HepG2 (cell line): ENCODE data around the gene RGS19. TPM values are rescaled to one million over a fixed set of nuclear protein-coding genes. Genes with fewer than 3 reads are reported as not detected.

Source experiments
- AKAP8 ChIP-seq: sonication (generic); formaldehyde crosslinking; IDR thresholded peaks from 2 replicates; pipeline ENCODE4 v1.5.1; 2020; ENCODE audit warnings: mild to moderate bottlenecking, missing genetic modification reagents
- CHD2 ChIP-seq: IDR thresholded peaks from 2 replicates; pipeline ENCODE4 v1.6.1; 2011; ENCODE audit warnings: low read depth, low read length, improper control_type of control experiment
- HNF4G ChIP-seq, 2 experiments: sonication (generic) in 1 of 2; formaldehyde crosslinking in 1 of 2; IDR thresholded peaks; 2 replicates each; pipeline versions ENCODE4 v1.4.0 to v1.6.1; 2011 to 2020; ENCODE audit warnings: borderline replicate concordance in 2 of 2, low read depth in 2 of 2, mild to moderate bottlenecking in 2 of 2, low read length in 1 of 2, missing genetic modification reagents in 1 of 2, moderate library complexity in 1 of 2
- HNRNPL ChIP-seq: fragments of 200-400 bp; formaldehyde crosslinking; IDR thresholded peaks from 2 replicates; pipeline ENCODE4 v1.6.1; 2017; ENCODE audit warnings: mild to moderate bottlenecking, low read depth, low read length
- NFE2L2 ChIP-seq: fragments of 150-350 bp; IDR thresholded peaks from 2 replicates; pipeline ENCODE4 v1.6.1; 2014; ENCODE audit warnings: low read length
- PHF8 ChIP-seq: sonication (generic); formaldehyde crosslinking; IDR thresholded peaks from 2 replicates; pipeline ENCODE4 v1.5.0; 2020; ENCODE audit warnings: missing genetic modification reagents
- POLR2A ChIP-seq, 2 experiments: IDR thresholded peaks; 2 replicates each; pipeline ENCODE4 v1.6.1; 2011; ENCODE audit warnings: low read depth in 2 of 2, low read length in 2 of 2, mild to moderate bottlenecking in 1 of 2, moderate library complexity in 1 of 2; ENCODE audit not compliant: insufficient read depth in 1 of 2
- RFXANK ChIP-seq: IDR thresholded peaks from 2 replicates; pipeline ENCODE4 v1.6.1; 2016
- SATB2 ChIP-seq: sonication (generic); formaldehyde crosslinking; IDR thresholded peaks from 2 replicates; pipeline ENCODE4 v1.5.0; 2020; ENCODE audit warnings: missing genetic modification reagents
- TAF1 ChIP-seq: sonication (generic); formaldehyde crosslinking; IDR thresholded peaks from 2 replicates; pipeline ENCODE4 v1.4.0; 2020; ENCODE audit warnings: missing genetic modification reagents
- TCF7L2 ChIP-seq: IDR thresholded peaks from 2 replicates; pipeline ENCODE4 v1.6.1; 2011; ENCODE audit warnings: mild to moderate bottlenecking, low read depth, low read length, moderate library complexity
- ZKSCAN1 ChIP-seq: fragments of 150-350 bp; IDR thresholded peaks from 2 replicates; pipeline ENCODE4 v1.6.1; 2014; ENCODE audit warnings: low read length
- ZNF256 ChIP-seq: sonication (generic); formaldehyde crosslinking; conservative IDR thresholded peaks from 2 replicates; pipeline ENCODE4 v1.4.0; 2020; ENCODE audit warnings: missing genetic modification reagents
- ZNF326 ChIP-seq: sonication (generic); formaldehyde crosslinking; IDR thresholded peaks from 2 replicates; pipeline ENCODE4 v1.4.0; 2020; ENCODE audit warnings: missing genetic modification reagents, borderline replicate concordance
- ZNF605 ChIP-seq: sonication (generic); formaldehyde crosslinking; IDR thresholded peaks from 2 replicates; pipeline ENCODE4 v1.8.0; 2022; ENCODE audit warnings: mild to moderate bottlenecking, missing genetic modification reagents
- ZNF674 ChIP-seq: sonication (generic); formaldehyde crosslinking; IDR thresholded peaks from 2 replicates; pipeline ENCODE4 v1.5.0; 2020; ENCODE audit warnings: low read depth, mild to moderate bottlenecking, missing genetic modification reagents
- ZNF720 ChIP-seq: sonication (generic); formaldehyde crosslinking; IDR thresholded peaks from 2 replicates; pipeline ENCODE4 v1.4.0; 2020; ENCODE audit warnings: missing genetic modification reagents
- polyA plus RNA-seq, 8 experiments: library from polyadenylated mRNA; depleted of rRNA in 3 of 8; stranded (reverse) in 7 of 8; unstranded in 1 of 8; fragments of >200 nt; fragmentation: Illumina TruSeq in 4 of 8; extraction: Trizol in 4 of 8; gene quantifications; 2 replicates each; pipeline versions ENCODE4 v1.2.1 to v1.2.3, GENCODE V29; 2011 to 2016; ENCODE audit warnings: low read depth in 4 of 8, missing spikeins in 1 of 8, mixed read lengths in 1 of 8; ENCODE audit not compliant: insufficient read depth in 1 of 8
- total RNA-seq, 5 experiments: library from RNA; depleted of rRNA; stranded (reverse); fragments of >200 nt; fragmentation: Illumina TruSeq; extraction: Trizol; gene quantifications; 2 replicates each; pipeline ENCODE4 v1.2.3, GENCODE V29; 2016; ENCODE audit warnings: low read depth in 1 of 5
- TF ChIP-seq, protein P1 (sequence below): IDR thresholded peaks from 2 replicates; pipeline ENCODE4 v1.6.1; 2016; ENCODE audit warnings: mild to moderate bottlenecking, missing biosample characterization, missing genetic modification reagents
- TF ChIP-seq, protein P2 (sequence below): sonication (generic); formaldehyde crosslinking; IDR thresholded peaks from 2 replicates; pipeline ENCODE4 v1.4.0; 2020; ENCODE audit warnings: missing genetic modification reagents, borderline replicate concordance
- TF ChIP-seq, protein P3 (sequence below): sonication (generic); formaldehyde crosslinking; IDR thresholded peaks from 2 replicates; pipeline ENCODE4 v1.4.0; 2020; ENCODE audit warnings: mild to moderate bottlenecking, missing genetic modification reagents
- TF ChIP-seq, protein P4 (sequence below): sonication (generic); formaldehyde crosslinking; IDR thresholded peaks from 2 replicates; pipeline ENCODE4 v1.4.0; 2020; ENCODE audit warnings: missing genetic modification reagents
- TF ChIP-seq, protein P5 (sequence below): sonication (generic); formaldehyde crosslinking; IDR thresholded peaks from 2 replicates; pipeline ENCODE4 v1.5.0; 2020; ENCODE audit warnings: missing genetic modification reagents, mild to moderate bottlenecking, borderline replicate concordance

The RGS19 gene
- total and polyA plus RNA-seq, 2 of the 13 experiments (the other 11 are each of a cell fraction or from before 2014, with no cell fraction given), result 10.7 to 11.9 TPM

DNA sequence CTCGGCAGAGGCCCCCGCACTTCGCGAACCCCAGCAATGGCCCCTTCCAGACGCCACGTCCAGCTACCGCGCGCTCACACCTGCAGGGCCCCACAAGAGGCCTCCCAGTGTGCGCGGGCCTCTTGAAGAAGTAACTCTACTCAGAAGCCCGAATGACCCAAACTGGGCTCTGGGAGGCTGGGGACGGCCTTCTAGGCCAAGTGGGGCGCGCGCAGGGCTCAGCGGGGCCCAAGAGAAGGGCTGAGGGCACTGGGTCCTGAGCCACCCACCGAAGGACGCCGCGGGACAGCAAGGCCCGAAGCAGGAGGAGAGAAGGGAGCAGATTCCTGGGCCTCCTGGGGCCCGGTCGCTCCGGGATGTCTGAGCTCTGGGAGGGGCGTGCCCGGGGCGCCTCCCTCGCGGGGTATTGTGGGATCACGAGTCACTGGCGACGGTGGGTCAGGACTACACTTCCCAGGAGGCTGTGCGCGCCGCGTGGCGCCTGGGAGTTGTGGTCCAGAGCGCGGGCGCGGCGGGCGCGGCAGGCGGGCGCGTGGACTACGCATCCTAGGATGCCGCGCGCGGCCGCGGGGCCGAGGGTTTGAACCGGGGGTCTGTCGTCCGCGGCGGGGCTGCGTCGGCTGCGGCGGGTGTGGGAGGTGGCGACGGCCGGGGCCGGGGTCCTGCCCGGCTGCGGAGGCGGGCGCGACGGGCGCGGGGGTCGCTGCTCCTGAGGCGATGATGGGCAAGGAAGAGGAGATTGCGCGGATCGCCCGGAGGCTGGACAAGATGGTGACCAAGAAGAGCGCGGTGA is 16.5 kb downstream of the RGS19 start, which contains the start of gene TCEA2 (continued):
- TF ChIP-seq, protein P1, sequence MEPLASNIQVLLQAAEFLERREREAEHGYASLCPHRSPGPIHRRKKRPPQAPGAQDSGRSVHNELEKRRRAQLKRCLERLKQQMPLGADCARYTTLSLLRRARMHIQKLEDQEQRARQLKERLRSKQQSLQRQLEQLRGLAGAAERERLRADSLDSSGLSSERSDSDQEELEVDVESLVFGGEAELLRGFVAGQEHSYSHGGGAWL, result peak; percentile 92; the same call in 1 of the 2 replicates
- peak; percentile 87 for TF ChIP-seq TAF1
- TF ChIP-seq AKAP8 (CRISPR knock-in tag), result peak; percentile 99
- TF ChIP-seq TCF7L2, result no peak
- TF ChIP-seq POLR2A (IDR thresholded peaks at IDR 0.05; ENCODE audit: insufficient read depth in 1 of 2, low read depth in 2 of 2, low read length in 2 of 2), result peak in 1 of 2 experiments; percentile 81; a peak in 2 of 4 replicates
- TF ChIP-seq CHD2, result peak; percentile 76
- peak; percentile 87 for TF ChIP-seq ZNF326 (CRISPR knock-in tag)
- TF ChIP-seq ZNF605, result peak; percentile 82
- TF ChIP-seq, protein P2, sequence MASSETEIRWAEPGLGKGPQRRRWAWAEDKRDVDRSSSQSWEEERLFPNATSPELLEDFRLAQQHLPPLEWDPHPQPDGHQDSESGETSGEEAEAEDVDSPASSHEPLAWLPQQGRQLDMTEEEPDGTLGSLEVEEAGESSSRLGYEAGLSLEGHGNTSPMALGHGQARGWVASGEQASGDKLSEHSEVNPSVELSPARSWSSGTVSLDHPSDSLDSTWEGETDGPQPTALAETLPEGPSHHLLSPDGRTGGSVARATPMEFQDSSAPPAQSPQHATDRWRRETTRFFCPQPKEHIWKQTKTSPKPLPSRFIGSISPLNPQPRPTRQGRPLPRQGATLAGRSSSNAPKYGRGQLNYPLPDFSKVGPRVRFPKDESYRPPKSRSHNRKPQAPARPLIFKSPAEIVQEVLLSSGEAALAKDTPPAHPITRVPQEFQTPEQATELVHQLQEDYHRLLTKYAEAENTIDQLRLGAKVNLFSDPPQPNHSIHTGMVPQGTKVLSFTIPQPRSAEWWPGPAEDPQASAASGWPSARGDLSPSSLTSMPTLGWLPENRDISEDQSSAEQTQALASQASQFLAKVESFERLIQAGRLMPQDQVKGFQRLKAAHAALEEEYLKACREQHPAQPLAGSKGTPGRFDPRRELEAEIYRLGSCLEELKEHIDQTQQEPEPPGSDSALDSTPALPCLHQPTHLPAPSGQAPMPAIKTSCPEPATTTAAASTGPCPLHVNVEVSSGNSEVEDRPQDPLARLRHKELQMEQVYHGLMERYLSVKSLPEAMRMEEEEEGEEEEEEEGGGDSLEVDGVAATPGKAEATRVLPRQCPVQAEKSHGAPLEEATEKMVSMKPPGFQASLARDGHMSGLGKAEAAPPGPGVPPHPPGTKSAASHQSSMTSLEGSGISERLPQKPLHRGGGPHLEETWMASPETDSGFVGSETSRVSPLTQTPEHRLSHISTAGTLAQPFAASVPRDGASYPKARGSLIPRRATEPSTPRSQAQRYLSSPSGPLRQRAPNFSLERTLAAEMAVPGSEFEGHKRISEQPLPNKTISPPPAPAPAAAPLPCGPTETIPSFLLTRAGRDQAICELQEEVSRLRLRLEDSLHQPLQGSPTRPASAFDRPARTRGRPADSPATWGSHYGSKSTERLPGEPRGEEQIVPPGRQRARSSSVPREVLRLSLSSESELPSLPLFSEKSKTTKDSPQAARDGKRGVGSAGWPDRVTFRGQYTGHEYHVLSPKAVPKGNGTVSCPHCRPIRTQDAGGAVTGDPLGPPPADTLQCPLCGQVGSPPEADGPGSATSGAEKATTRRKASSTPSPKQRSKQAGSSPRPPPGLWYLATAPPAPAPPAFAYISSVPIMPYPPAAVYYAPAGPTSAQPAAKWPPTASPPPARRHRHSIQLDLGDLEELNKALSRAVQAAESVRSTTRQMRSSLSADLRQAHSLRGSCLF (CRISPR knock-in tag), result peak; percentile 34; the same call in 1 of the 2 replicates
- TF ChIP-seq, protein P3, sequence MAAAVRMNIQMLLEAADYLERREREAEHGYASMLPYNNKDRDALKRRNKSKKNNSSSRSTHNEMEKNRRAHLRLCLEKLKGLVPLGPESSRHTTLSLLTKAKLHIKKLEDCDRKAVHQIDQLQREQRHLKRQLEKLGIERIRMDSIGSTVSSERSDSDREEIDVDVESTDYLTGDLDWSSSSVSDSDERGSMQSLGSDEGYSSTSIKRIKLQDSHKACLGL (CRISPR knock-in tag), result peak; percentile 92
- 0 out of 2 replicates have a peak, but pooled peaks have one; percentile 54 for TF ChIP-seq ZNF720 (CRISPR knock-in tag)
- TF ChIP-seq HNRNPL, result peak; percentile 67; the same call in 1 of the 2 replicates
- TF ChIP-seq, protein P4, sequence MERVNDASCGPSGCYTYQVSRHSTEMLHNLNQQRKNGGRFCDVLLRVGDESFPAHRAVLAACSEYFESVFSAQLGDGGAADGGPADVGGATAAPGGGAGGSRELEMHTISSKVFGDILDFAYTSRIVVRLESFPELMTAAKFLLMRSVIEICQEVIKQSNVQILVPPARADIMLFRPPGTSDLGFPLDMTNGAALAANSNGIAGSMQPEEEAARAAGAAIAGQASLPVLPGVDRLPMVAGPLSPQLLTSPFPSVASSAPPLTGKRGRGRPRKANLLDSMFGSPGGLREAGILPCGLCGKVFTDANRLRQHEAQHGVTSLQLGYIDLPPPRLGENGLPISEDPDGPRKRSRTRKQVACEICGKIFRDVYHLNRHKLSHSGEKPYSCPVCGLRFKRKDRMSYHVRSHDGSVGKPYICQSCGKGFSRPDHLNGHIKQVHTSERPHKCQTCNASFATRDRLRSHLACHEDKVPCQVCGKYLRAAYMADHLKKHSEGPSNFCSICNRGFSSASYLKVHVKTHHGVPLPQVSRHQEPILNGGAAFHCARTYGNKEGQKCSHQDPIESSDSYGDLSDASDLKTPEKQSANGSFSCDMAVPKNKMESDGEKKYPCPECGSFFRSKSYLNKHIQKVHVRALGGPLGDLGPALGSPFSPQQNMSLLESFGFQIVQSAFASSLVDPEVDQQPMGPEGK (CRISPR knock-in tag), result peak; percentile 83
- TF ChIP-seq ZNF674, result peak; percentile 98
- no peak for TF ChIP-seq SATB2 (CRISPR knock-in tag)
- TF ChIP-seq, protein P5, sequence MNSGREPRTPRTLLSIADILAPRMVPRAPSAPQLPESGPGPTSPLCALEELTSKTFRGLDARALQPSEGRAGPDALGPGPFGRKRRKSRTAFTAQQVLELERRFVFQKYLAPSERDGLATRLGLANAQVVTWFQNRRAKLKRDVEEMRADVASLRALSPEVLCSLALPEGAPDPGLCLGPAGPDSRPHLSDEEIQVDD (CRISPR knock-in tag), result peak; percentile 63
- peak; percentile 91 for TF ChIP-seq RFXANK (CRISPR knock-in tag)
- TF ChIP-seq PHF8 (CRISPR knock-in tag), result peak; percentile 98
- no peak; the same call in 1 of the 2 replicates for TF ChIP-seq NFE2L2
- TF ChIP-seq ZNF256 (CRISPR knock-in tag), result no peak
- TF ChIP-seq ZKSCAN1, result no peak; the same call in 1 of the 2 replicates
- TF ChIP-seq HNF4G (IDR thresholded peaks at IDR 0.05; ENCODE audit: borderline replicate concordance, low read depth, low read length), result peak; percentile 55; the same call in 1 of the 2 replicates
- no peak; the same call in none of the 2 replicates for TF ChIP-seq HNF4G (CRISPR knock-in tag; IDR thresholded peaks at IDR 0.05; ENCODE audit: borderline replicate concordance, low read depth)
